Left renal cortex interstitium (tissue), 4 donors: ENCODE data around the gene KLK10. TPM values are rescaled to one million over a fixed set of nuclear protein-coding genes. Genes with fewer than 3 reads are reported as not detected.

Experiments
- DNase-seq, 4 donors: peaks; one replicate each; pipeline ENCODE4 v3.0.0-alpha.2; 2013; ENCODE audit warnings: low read depth in 4 of 4, low spot score in 2 of 4, missing footprints in 1 of 4
- polyA plus RNA-seq, 4 donors: library from polyadenylated mRNA; unstranded; fragments of 120-200 nt; gene quantifications; one replicate each; pipeline ENCODE4 v1.2.1, GENCODE V29; 2013; ENCODE audit not compliant: insufficient read length in 4 of 4

KLK10 gene, protein sequence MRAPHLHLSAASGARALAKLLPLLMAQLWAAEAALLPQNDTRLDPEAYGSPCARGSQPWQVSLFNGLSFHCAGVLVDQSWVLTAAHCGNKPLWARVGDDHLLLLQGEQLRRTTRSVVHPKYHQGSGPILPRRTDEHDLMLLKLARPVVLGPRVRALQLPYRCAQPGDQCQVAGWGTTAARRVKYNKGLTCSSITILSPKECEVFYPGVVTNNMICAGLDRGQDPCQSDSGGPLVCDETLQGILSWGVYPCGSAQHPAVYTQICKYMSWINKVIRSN
- under 1 TPM; 0.13 to 0.48 (median 0.19) TPM for polyA plus RNA-seq

DNA sequence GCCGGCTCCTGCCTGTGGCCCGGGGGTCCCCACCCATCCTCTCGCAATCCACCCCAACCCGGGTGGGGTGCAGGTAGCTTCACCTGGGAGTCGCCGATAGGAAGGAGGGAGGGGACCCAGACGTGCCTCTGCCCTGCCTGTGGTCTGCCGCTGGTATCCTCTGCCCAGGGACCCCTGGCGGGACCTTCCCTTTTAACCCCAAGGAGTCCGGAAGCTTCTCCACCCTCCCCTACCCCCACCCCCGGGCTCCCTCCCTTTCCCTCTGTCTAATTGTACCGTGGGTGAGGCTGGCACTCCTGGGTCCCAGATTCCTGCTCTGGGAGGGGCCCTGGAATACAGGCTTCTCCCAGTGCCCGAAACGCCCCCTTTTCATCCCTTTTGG is at the start of gene KLK10:
Gene KLK10, minus strand, starts transcription at position 166 of the 382 bp plus-strand sequence. CDS start 579 bp downstream, outside the sequence.
- DNase-seq, result no peak

DNA sequence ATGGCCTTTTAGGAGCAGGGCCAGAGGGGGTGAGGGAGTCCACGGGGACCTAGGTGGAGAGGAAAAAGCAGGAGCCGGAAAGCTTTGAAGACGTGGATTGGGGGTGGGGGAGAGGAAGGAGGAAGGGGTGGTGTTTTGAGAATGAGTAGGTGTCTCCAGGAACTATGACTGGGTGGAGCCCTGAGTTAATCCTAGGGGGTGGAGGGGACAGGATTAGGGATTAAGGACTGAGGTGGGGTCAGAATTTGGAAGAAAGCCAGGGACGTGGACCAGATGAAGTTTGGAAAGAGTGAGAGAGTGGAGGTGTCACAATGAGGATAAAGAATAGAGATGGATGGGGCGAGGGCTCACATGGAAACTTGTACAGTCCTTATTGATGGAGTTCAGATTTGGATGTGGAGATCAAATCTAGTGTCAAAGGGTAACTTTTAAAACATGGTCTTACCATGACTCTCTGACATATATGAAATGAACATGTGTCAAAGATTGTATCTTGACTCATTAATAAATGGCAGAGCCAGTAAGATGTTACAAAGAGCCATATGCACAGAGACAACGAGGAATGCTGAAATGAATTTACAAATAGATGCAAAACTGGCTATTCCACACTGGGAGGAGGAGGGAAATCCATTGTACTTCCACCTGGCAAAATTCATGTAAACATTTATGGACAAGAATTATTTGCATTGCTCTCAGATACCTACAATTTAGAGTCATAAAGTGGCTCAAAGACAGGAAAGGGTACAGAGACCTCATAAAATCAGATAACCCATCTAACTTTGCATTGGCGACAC is 47.1 kb upstream of the KLK10 start:
- DNase-seq, result no peak

DNA sequence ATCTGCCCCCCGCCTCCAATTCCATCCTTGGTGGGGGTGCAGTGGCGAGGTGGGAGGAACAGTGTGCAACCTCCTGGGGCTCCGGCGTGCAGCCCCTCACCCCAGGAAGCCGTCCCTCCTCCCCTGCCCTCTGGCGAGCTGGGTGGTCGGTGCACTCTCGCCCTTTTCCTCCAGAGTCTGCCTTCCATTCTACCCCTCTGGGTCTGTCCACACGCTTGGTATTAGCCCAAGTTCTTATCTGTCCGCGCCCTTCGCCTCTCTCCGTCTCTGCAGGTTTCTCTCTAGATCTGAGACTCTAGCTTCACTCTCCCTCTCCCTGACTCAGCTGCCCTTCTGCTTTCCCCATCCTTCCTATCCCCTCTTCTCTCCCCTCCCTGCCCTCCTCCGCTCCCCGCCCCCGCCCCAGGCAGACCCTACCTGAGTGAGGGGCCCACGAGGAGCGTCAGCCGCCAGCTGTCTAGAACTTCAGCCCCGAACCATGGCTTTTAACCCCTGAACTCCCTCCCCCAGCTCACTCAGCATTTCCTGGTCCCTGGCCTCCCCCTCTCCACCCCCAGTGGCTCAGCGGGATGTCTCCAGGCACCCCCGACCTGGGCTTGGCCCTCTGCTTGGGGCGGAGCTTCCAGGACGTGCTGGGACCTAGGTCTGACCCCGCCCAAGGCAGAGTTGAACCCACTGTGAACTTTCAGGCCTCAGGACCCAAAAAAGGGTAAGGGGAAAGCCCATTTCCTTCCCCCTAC is 45.9 kb upstream of the KLK10 start:
- no peak for DNase-seq

DNA sequence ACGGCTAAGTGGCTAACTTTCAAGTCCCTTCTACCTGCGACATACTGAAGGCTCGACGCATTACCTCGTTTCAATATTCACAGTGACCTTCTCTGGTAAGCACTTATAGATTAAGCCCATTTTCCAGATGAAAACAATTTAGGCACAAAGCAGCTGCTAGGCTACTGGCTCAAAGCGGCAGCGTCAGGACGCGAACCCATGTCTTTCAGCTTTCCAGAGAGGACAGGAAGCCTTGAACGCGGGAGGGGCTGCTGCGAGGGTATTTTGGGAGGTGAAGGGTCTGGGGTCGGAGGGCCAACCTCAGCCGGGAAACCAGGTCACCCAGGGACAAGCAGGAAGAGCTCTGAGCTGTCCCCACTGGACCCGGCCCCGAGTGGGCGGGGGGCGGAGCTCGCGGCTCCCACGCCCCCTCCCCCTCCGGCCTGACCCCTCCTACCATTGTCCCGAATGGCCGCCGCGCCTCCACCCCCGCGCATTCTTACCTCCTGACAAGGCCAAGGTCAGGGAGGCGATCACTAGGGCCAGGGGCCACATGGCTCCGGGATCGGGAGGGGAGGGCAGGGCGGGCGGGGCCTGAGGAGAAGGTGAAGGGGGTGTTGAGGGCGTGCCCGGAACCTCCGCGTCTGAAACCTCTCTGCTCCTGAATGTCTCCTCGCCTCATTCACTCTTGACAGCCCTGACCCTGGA is 45.2 kb upstream of the KLK10 start, which contains the start of gene KLK13:
Gene KLK13, minus strand, starts transcription at position 559 of the 687 bp plus-strand sequence. Its CDS starts 25 bp downstream, at position 534.
- no peak for DNase-seq

DNA sequence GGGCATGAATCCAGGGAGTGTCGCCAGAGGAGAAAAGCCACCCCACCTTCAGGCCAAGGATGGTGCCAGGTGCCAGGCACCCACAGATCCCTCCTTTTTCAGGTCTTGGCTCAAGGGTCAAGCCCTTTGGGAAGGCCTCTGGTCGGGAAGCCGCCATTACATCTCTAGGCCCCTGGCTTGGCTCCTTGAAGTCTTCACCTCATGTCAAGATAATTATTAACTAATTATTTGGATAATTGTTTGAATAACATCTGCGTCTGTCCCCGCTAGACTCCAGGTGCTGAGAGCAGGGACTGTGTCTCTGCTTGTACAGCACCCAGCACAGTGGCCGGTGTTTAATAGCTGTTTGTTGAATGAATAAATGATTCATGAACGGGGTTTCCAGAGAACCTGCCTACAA is 44.2 kb upstream of the KLK10 start:
- DNase-seq, result no peak

DNA sequence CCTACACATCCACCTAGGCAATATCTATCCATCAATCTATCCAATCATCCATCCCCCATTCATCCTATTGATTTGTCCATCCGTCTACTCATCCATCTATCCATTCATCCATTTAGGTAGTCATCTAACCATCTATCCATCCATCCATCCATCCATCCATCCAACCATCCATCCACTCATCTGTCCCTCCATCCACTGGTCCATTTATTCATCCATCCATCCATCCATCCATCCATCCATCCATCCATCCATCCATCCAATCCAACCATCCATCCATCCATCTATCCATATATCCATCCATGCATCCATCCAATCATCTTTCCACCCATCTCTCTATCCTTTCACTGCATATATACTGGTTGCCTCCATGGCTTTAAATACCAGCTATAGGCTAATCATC is 41.5 kb upstream of the KLK10 start:
- DNase-seq, result no peak

DNA sequence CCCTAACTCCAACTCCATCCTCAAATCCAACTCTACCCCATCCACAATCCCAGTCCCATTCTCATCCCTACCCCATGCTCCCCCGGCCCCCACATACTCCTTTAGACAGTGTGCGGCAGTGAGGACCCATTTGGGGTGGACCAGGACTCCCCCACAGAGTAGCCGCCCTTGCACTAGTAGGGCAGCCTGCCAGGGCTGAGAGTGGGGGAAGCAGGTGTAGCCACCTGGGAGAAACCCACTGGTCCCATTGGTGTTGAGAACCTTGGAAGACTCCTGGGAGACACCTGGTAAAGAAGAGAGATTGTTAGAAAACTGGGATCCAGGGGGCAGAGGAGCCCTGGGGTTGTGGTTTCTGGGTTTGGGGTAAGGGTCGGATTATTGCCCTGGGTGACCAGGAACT is 40.8 kb upstream of the KLK10 start:
- DNase-seq, result no peak

DNA sequence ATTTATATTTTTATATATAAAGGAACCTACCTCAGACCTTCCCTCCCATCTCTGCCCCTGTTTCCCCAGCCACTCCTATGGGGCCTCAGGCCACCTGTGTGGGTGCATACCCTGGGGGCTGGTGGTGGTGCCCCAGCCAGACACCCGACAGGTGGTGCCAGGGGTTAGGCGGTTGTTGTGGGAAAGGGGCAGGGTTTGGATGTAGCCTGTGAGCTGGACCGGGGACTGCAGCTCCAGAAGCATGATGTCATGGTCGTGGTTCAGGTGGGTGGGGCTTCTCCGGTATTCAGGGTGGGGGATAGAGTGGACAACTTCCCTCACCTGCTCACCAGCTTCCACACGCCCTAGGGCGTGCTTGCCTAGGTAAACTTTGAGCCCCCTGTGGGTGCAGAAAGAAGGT is 40.2 kb upstream of the KLK10 start:
- no peak for DNase-seq

DNA sequence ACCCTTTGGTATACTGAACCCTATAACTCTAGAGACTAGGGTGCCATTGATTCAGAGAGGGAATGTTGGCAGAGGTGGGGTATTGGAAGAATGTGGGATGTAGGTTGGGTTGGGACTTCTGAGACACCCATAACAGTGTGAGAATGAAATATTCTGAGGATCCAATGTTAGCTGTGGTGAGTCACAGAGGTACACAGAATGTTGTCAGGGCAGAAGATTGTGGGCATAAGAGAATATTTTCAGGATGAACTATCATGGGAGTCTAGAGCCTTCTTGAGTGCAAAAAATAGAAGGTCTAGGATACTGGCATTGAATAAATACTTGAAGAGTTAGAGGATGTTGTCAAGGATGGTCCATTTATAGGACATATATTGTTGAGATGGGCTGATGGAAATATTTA is 36.4 kb upstream of the KLK10 start:
- DNase-seq, result no peak

DNA sequence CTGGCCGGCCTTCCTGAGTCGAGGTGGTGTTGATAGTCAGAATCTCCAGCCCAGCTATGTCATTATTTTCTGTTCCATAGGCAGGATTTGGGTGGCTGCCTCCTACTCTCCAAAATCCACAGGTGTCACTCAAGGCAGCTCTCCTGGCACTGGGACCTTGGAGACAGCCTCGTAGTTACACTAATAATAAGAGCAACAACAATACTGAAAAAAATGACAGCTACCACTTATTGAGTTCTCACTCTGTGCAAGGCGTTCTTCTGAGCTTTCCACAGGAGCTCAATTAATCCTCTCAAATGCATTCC is 27.5 kb upstream of the KLK10 start:
- DNase-seq, result no peak

DNA sequence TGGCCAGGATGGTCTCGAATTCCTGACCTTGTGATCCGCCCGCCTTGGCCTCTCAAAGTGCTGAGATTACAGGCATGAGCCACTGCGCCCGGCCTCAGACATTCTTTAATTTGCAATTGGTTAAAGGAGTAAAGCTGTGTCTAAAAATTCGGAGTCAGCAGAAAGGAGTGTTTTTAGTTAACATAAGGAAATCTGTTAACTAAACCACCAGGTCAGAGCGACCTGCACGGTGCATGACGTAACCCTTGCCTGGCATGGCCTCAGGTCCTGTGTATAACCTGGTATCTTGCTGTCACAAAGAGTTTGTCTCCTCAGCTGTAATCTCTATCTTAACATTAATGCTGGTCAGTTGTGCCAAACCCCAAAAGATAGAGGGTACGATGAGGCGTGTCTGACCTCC is 24.8 kb upstream of the KLK10 start:
- DNase-seq, result no peak

DNA sequence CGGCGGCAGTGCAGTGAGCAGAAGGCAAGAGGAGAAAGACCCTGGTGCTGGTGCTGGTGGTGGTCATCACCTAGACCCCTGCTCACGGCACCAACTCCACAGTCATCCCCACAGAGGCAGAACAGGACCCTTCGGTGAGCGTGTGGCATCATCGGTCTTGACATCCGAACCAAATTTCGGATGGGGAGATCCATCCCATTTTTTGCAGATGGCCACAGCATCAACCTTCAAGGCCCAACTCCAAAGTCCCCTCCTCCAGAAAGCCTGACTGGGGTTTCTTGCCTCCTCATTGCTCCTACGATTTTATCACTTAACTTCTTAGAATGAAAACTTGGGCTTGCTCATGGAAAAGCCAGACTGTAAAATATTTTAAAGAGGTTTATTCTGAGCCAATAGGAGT is 24.0 kb upstream of the KLK10 start:
- DNase-seq, result no peak

DNA sequence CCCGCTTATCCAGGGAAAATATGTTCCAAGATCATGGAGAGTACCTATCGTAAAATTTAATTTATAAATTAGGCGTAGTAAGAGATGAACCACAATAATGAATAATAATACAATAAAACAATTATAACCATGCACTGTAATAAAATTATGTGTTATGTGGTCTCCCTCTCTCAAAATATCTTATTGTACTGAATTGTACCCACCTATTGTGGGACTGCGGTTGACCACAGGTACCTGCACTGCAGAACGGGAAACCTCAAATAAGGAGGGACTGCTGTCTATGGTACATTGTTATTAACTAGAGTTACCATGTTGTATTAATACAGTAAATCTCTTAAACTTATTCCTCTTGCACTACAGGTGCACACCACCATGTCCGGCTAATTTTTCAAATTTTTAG is 20.6 kb upstream of the KLK10 start:
- no peak for DNase-seq

DNA sequence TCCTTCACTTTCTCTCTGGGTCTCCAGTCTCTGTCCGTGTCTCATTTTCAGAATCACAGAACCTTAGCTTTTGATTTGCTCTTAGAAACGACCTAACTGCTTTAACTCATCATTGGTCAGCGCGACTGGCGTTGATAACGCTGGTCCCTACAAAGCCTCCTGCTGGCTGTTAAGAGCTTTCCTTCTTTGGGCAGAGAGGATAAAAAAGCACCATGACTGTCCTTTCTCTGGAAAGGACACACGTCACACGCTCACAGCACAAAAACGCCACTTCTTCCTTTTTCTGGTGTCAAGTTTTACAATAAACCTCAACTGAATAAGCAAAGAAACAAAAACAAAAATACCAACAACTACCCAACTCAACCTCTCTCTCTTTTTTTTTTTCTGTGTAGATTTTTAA is 17.0 kb upstream of the KLK10 start:
- no peak for DNase-seq

DNA sequence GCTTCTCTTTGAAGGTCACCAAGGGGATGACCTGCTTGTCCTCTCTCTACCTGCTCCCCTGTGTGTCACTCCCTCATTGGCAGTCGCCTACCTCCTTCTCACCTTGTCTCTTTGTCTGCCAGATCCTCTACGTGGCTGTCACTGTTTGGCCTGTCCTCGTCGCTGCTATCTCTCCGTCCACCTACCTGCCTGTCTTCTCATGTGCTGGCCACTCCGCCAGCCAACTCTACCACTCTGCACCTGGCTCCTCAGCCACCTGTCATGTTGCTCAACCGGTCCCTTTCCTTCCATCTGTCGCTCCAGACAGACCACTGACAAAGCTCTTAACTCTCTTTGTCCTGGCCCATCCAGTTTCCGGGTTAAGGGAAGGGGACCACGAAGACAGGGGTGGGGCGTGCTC is 15.2 kb upstream of the KLK10 start, which contains the start of gene KLK12:
Gene KLK12, minus strand, starts transcription at position 299 of the 400 bp plus-strand sequence. CDS start 381 bp downstream, outside the sequence.
- DNase-seq, result no peak

DNA sequence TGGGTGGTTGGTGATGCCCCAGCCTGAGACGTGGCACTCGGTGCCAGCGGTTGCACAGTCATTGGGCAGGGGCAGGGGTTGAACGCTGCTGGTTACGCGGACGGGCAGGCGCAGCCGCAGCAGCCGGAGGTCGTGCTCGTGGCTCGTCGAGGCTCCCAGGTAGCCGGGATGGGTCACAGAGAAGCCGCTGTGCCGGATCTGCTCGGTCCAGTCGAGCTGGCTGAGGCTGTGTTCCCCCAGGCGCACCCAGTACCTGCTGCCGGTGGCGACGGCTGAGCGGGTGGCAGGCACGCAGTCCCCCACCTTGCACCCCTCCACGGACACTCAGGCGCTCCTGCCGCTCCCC is 12.3 kb upstream of the KLK10 start:
- DNase-seq, result no peak

DNA sequence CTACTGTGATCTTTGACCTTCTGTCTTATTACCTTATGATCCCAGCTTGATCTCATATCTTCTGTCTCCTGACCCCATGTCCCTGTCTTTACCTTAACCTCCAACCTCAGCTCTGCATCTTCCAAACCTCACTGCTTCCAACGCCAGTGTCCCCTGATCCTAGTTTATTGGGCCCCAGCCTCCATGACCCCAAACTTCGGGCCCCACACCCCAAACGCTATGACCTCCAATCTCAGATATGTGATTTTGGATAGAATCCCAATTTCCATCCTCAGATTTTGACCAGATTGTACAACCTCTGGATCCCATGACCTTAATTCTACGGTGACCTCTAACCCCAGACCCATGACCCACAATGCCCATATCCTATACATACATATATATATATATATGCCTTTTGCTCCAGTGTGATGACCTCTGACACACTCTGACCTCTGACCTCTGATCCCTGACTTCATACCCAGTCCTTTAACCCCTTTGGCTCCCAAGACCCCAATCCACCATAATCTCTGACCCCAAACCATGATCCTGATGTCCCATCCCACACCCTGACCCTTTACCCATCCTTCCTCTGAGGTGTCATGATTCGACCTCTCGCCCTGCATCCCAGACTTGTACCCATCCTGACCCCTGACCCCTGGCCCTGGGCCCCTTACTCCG is 11.8 kb upstream of the KLK10 start:
- no peak for DNase-seq

DNA sequence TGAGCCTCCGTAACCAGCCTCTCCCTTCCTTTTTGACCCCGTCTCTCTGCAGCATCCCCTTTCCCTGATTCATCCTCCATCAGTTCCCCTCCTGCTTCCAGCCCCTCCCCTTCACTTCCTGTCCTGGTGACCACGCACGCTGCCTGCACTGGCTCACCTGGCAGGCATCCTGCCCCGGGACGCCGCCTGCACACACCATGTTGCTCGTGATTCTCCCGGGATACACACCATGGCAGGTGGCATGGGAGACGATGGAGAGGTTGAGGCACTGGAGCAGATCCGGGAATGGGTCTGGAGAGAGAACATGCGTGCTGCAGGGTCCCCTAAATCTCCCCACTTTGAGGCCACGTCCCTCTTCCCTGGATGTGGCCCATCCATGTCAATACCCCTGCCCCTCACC is 11.1 kb upstream of the KLK10 start:
- no peak for DNase-seq

DNA sequence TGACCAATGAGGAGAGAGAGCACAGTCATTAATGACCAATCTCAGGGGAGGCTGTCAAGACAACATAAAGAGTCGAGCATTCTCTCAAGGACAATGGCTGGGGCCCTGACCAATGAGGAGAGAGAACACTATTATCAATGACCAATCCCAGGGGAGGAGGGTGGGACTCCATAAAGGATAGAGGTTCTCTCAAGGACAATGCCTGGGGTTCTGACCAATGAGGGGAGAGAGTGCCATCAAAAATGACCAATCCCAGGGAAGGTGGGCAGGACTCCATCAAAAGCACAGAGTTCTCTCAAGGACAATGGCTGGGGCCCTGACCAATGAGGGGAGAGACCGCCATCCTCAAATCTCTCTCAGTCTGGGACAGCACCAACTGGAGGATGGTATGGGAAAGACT is 10.2 kb upstream of the KLK10 start:
- no peak for DNase-seq

DNA sequence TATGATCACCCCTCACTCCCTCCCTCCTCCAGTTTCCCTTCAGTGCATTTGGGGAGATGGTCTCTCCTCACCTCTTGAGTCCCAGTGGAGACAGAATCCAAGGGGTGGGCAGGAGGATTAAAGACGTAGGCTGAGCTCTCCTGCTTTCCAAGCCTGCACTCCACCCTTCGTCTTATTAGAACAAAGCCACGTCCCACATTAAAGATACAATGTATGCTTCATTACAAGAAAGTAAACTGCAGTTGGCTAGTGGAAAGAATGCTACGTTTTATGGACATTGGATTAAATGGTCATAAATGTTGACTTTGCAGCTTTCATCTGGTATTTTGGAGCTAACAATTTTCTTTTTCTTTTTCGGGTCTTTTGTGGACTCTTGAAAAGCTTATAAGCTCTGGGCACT is 8.4 kb upstream of the KLK10 start:
- no peak for DNase-seq
